ENCODE measurements around the gene CADM4.

- no peak for TF ChIP-seq CTCF (IDR thresholded peaks at IDR 0.05)
- no peak for TF ChIP-seq POLR2A (IDR thresholded peaks at IDR 0.05)
These were observed 4.6 kb downstream of the CADM4 start for GRCh38 chr19:43634872-43635560.

All from thyroid gland (tissue), 4 donors.